Stimulated activated CD8-positive, alpha-beta memory T cell treated with anti-CD3 and anti-CD28 coated beads, Interleukin-15, amount 100 ng/mL, for 4 hours (primary cell): Measurements from ENCODE around the gene MILR1.
"Not testable (repeated sequence)": the region's sequence is repeated elsewhere in the genome, so short reads cannot be mapped to it uniquely, and the experiment has no call there.

Source experiments
- DNase-seq, 2 donors: peaks; one replicate each; pipeline ENCODE4 v3.0.0-alpha.2; 2020; ENCODE audit warnings: low read depth in 2 of 2

The MILR1 gene, protein sequence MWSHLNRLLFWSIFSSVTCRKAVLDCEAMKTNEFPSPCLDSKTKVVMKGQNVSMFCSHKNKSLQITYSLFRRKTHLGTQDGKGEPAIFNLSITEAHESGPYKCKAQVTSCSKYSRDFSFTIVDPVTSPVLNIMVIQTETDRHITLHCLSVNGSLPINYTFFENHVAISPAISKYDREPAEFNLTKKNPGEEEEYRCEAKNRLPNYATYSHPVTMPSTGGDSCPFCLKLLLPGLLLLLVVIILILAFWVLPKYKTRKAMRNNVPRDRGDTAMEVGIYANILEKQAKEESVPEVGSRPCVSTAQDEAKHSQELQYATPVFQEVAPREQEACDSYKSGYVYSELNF

DNA sequence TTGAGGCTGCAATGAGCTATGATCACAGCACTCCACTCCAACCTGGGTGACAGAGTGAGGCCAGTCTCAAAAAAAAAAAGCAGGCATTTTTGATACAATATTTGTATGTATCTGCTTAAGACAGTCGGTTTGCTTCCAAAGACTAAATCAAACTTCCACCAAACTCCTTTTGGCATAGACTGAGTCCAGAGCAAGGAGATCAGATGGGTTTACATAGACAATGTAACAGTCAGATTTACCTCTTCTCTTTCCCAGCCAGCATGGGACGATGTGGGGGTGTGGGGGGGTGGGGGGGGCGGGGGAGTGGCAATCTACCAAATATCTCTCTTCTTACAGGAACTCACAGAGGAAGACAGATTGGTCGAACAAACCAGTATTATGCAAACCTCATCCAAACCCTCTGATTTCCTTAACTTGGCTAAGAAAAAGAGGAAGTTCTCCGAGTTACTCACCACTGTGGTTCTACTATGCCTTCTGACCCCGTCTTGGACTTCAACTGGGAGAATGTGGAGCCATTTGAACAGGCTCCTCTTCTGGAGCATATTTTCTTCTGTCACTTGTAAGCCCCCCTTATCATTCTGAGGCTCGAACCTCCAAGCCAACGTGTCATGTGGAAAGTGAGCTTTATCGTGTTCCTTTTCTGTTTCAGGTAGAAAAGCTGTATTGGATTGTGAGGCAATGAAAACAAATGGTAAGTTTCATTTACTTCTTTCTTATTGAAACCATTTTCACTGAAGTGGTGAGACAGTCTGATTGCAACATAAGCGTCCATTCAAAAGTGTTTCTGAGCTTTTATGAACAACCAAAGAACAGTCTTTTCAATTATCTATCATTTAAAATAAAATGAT, at the start of gene MILR1:
Gene MILR1, plus strand, starts transcription at position 451 of the 848 bp plus-strand sequence. Its CDS starts 54 bp downstream, at position 505.
- DNase-seq = no peak

DNA sequence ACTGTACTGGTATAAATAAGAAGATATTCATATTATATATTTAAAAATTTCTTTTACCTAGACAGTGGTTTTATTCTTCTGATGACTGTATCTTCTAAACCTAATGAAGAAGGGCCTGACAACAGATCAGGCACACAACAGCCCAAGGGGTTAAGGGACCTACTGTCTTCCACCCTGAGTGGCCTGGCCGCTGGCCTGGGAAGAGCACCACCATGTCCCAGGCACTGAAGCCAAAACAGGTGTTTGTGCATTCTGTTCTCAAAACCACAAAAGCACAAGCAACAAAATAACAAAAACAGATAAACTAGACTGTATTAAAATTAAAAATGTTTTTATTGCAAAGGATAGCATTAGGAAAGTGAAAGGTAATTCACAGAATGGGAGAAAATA, 49.2 kb upstream of the MILR1 start:
- DNase-seq = no peak

DNA sequence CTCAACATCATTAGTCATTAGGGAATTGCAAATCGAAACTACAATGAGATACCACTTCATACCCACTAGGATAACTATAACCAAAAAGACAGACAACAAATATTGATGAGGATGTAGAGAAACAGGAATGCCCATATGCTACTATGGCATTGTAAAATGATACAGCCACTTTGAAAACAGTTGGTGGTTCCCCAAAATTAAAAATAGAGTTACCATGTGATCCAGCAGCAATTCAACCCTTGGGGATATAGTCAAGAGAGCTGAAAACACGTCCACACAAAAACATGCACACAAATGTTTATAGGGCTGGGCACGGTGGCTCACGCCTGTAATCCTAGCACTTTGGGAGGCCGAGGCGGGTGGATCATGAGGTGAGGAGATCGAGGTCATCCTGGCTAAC, 48.3 kb upstream of the MILR1 start:
- DNase-seq = no peak

DNA sequence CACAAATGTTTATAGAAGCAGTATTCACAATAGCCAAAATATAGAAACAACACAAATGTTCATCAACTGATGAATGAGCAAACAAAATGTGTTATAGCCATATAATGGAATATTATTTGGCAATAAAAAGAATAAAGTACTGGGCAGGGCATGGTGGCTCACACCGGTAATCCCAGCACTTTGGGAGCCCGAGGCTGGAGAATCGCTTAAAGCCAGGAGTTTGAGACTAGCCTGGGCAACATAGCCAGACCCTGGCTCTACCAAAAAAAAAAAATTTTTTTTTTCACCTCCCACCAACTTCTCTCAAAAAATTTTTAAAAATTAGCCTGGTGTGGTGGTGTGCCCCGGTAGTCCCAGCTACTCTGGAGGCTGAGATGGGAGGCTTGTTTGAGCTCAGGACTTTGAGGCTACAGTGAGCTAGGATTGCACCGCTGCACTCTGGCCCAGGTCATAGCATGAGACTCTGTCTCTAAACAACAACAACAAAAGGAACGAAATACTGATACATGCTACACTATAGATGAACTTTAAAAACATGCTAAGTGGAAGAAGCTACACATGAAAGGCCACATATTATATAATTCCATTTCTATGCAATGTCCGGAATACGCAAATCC, 47.6 kb upstream of the MILR1 start:
- DNase-seq = no peak

DNA sequence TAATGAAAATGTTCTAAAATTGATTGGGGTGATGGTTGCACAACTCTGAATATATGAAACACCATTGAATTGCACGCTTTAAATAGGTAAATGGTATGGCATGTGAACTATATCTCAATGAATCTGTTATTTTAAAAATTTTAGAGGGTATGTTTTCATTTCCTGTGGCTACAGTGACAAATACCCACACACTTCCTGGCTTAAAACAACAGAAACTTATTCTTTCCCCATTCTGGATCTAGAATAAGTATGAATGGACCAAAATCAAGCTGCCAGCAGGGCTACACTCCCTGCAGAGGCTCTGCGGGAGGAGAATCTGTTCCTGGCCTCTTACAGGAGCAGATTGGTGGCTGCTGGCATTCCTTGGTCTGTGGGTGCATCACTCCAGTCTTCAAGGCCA, 47.0 kb upstream of the MILR1 start:
- no peak for DNase-seq

DNA sequence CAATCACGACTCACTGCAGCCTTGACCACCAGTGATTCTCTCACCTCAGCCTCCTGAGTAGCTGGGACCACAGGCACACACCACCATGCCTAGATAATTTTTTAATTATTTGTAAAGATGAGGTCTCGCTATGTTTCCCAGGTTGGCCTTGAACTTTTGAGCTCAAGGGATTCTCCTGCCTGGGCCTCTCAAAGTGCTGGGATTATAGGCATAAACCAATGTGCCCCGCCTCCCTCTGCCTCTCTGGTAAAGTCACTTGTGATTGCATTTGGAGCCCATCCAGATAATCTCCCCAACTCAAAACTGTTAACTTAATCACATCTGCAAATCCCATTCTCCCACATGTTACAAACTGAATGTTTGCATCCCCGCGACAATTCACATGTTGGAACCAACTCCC, 46.4 kb upstream of the MILR1 start:
- DNase-seq = no peak

DNA sequence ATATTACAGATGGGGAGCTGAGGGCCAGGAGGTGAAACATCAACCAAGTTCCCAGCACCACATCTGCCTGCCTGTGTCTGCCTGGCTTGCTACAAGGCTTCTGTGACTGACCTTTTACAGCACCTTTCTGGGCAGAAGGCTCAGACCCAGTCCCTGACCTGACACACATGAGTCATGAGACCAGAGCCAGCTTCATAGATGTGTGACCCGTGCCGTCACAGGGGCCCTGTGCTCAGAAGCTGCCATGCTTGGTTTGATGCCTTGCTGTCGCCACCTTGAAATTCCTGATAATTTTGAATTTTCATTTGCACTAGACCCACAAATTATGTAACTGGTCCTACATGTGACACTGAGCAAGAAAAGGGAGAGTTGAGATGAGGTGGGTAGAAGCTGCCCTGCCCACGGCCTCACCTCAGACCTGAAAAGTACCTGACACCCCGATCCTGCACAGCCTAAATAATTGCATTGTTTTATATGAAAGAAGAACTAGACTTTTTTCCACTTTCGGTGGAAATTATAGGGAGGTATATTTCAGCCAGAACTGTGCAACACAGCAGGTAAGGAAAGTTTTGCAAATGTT, 44.9 kb upstream of the MILR1 start:
- DNase-seq = no peak

DNA sequence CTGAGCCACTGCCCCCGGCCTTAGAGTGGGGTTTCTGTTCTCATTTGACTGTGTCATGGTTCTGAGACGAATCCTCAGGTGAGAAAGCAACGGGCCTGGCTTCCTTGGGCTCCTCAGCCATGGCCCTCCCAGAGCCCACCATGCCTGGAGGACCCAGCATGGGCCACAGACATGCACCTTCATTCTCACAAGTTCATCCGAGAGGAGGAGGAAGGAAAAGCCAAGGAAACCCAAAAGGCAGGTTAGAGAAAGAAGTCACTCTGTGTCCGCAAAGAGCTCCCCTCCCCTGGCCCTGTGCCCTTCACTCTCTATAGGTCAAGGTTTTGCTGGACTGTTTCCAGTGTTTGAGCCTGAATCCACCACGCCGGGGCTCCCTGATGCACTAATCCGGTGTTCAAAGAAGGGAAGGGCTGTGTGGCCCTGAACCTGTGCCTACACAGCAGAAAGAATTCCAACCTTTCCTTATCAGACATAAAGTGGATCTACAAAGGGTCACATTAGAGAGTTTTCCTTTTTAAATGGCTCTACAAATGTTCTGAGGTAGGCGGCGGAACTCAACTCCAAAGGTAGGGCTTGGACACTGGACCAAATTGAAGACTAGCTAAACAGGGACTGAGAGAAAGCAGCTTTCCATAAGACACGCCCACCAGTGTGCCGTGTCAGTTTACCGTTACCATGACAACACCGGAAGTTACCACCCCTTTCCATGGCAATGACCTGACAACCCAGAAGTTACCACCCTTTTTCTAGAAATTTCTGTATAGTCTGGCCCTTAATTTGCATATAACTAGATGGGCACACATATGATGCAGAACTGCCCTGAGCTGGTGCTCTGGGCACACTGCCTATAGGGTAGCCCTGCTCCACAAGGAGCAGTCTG, 42.4 kb upstream of the MILR1 start:
- DNase-seq = no peak

DNA sequence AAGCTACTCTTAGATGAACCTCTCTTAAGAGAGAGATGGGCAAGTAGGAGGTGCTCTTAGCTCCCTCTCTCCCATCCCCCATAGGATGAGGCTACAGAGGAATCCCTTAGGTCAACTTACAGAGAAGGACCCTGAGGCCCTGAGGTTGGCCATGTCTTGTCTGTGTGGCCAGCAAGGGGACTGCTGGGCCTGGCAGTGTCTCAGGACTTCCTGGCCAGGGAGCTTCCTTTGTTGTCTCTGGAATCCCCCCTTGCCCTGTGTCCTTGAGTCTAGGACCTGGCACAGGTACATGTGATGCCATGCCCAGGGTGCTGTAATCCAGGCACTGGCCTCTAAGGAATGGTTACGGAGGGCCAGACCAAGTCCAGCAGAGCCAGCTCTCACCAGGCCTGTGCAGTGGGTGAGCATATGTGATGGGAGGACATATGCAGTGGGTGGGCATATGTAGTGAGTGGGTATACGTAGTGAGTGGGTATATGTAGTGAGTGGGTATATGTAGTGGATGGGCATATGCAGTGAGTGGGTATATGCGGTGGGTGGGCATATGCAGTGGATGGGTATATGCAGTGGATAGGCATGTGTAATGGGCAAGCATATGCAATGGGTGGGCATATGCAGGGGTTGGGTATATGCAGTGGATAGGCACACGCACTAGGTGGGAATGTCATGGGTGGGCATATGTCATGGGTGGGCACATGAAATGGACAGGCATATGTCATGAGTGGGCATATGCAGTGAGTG, 38.0 kb upstream of the MILR1 start:
- no peak for DNase-seq

DNA sequence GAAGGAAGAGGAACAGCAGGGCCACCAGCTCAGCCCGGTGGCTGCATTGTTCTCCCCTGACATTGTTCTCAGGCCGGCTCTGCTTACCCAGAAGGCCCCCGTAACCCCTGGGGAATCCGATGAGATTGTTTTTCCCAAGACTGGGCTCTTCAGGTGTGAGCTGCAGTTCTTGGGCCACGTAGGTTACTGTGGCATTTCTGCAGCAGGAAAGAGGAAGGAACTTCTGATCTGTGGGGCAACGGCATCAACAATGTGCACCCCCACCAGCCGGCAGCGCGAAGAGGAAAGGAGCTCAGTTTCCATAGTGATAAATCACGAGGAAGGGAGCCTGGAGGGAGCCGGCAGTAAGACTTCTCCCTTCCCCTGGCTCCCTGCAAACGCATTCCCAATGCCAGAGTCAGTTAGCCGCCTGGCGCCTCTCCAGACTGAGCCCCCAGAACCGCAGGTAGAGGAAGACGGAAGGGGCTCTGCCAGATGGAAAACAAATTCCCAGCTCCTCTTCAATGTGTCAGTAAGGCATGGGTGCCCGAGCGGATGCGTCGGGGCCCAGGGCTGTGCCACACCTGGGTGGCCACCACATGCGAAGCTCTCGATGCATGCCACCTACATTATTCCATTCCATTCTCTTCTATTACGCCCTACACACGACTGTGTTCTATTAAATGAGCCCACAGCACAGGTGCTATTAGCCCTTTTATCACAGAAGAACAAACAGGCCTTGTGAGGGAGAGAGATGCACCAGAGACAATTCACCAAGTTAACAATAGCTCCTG, 36.7 kb upstream of the MILR1 start:
- no peak for DNase-seq

DNA sequence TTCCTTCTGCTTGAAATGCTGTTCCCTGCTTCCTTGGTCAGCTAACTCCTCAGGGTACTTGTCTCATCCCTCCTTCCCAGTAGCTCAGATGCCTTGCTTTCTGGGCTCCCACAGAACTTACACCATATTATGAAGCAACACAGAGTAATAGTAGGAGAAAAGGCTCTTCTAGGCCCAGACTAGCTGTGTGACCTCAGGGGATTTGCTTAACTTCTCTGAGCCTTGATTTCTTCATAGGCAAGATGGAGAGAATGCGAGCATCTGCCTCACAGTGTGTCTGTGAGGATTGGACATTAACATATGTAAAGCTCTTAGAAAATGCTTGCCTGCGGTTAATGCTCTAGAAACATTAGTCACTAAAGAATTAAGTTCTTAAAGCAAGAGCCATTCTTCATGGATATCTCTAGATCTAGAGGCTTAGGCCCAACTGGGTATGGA, 36.0 kb upstream of the MILR1 start:
- DNase-seq = no peak

DNA sequence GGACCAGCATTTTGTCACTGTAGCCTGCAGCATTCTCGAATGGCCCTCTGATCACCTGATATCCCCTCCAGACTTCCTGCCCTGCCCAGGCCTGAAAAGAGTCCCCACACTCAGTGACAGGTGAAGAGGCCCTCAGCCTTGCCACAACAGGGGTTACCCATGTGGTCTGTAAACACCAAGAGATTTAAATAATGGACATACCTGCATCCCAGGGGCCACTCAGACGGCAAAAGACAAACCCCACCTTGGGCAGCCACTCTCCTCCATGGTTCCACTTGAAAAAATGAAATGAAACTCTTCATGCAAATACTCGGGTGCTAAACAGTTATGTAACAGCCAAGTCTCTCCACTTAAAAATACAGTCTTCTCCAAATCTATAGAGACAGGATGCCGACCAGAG, 35.4 kb upstream of the MILR1 start:
- no peak for DNase-seq

DNA sequence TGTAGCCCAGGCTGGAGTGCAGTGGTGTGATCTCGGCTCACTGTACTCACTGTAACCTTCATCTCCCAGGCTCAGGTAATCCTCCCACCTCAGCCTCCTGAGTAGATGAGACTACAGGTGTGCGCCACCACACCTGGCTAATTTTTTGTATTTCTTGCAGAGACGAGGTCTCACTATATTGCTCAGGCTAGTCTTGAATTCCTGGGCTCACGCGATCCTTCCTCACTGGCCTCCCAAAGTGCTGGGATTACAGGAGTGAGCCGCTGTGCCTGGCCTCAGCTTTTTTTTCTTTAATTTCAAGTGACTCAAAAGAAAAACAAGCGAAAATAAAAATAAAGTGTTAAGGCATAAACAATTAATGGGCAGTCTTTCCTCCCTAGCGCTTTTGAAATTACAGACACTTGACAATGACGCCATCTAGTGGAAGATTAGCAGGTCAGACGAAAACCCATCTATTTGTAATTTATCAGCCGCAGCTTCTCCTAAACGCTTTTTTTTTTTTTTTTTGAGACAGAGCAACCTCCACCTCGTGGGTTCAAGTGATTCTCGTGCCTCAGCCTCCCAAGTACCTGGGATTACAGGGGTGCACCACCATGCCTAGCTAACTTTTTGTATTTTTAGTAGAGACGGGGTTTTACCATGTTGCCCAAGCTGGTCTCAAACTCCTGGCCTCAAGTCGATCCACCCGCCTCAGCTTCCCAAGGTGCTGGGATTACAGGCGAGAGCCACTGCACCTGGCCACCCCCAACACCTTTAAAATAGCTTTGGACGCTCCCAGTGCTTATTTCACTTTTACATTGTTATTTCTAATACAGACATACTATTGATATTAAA, 30.2 kb upstream of the MILR1 start:
- DNase-seq = no peak

DNA sequence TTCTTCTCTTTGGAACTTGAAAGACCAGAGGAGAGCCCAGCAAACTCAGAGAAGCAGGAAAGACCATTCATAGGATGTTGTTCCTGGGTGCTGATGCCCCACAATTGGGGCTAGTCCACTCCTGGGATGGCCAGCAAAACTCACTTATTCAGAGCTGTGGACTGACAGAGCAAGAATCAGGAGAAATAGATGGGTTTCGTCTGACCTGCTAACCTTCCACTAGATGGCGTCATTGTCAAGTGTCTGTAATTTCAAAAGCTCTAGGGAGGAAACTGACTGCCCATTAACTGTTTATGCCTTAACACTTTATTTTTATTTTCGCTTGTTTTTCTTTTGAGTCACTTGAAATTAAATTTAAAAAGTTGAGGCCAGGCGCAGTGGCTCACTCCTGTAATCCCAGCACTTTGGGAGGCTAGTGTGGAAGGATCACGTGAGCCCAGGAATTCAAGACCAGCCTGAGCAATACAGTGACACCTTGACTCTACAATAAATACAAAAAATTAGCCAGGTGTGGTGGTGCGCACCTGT, 28.7 kb upstream of the MILR1 start:
- DNase-seq = no peak

DNA sequence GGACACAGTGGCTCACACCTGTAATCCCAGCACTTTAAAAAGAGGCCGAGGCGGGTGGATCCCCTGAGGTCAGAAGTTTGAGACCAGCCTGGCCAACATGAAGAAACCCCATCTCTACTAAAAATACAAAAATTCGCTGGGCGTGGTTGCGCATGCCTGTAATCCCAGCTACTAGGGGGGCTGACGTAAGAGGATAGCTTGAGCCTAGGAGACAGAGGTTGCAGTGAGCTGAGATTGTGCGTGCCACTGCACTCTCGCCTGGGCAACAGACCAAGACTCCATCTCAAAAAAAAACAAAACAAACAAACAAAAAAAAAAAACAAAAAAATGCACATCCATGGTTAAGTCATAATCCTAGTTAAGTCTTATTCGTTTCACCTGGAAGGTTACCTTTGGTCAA, 26.8 kb upstream of the MILR1 start:
- DNase-seq = not testable (repeated sequence)

DNA sequence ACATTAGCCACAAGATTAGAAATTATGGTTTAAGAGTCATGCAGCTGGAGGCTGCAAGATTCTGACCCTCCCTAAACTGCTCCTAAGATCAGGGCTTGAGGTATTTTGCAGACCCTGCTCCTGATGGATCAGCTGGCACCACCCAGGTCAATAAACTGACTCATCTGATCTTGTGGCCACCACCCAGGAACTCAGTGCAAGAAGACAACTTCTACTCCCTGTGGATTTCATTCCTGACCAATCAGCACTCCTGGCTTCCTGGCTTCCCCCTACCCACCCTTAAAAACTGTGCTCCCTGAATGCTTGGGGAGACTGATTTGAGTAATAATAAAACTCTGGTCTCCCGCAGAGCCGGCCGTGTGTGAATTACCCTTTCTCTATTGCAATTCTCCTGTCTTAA, 25.0 kb upstream of the MILR1 start:
- DNase-seq = no peak

DNA sequence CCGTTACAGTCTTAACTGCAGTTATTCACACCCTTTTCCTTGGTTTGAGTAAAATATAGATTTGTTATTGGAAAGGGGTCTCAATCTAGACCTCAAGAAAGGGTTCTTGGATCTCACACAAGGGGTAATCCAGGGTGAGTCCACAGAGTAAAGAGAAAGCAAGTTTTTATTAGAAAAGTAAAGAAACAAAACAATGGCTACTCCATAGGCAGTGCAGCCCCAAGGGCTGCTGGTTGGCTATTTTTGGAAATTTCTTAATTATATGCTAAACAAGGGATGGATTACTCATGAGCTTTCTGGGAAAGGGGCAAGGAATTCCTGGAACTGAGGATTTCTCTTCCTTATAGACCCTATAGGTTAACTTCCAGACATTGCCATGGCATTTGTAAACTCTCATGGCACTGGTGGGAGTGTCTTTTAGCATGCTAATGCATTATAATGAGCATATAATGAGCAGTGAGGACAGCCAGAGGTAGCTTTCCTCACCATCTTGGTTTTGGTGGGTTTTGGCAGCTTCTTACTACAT, 24.5 kb upstream of the MILR1 start:
- DNase-seq = no peak

DNA sequence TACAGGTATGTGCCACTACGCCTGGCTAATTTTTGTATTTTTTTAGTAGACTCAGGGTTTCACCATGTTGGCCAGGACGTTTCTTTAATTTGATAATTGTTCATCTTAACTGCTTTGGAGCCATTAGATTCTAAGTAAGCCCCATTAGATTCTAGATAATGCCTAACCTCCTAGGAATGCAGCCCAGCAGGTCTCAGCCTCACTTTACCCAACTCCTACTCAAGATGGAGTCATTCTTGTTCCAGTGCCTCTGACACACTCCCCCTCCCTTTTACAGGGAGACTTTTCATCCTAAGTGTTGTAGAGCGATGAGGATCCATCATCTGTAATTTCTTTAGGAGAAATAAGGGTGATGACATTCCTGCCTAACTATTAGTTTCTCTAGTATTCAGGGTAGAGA, 23.7 kb upstream of the MILR1 start:
- no peak for DNase-seq
